IMR-90 (cell line): Measurements from ENCODE around the gene TP53I11.

Experiments used
- CEBPB ChIP-seq: IDR thresholded peaks from 2 replicates; pipeline ENCODE4 v1.6.1; 2012; ENCODE audit warnings: low read depth, low read length, improper control_type of control experiment
- CTCF ChIP-seq: conservative IDR thresholded peaks from 2 replicates; pipeline ENCODE4 v1.5.1; 2012; ENCODE audit warnings: mild to moderate bottlenecking, low read depth, low read length, improper control_type of control experiment
- MXI1 ChIP-seq: IDR thresholded peaks from 2 replicates; pipeline ENCODE4 v1.6.1; 2012; ENCODE audit warnings: low read depth, mild to moderate bottlenecking, low read length, moderate library complexity, borderline replicate concordance
- USF2 ChIP-seq: fragments of 150-350 bp; IDR thresholded peaks from 2 replicates; pipeline ENCODE4 v1.6.1; 2017; ENCODE audit warnings: mild to moderate bottlenecking, antibody characterized with exemption, low read length, low read depth

- TF ChIP-seq CEBPB (no peak), CTCF (no peak), USF2 (no peak), MXI1 (no peak)
These were observed 1.4 kb upstream of the TP53I11 start for GRCh38 chr11:44952082-44952481.
